Ovary (tissue), 9 donors: Measurements from ENCODE around the gene MAPK1. TPM values are rescaled to one million over a fixed set of nuclear protein-coding genes. Genes with fewer than 3 reads are reported as not detected.
"Not testable (repeated sequence)": the region's sequence is repeated elsewhere in the genome, so short reads cannot be mapped to it uniquely, and the experiment has no call there.

Source experiments
- DNase-seq, 5 donors: peaks; one replicate each; pipeline ENCODE4 v3.0.0-alpha.2; 2019 to 2020
- H3K27ac ChIP-seq, 2 donors: fragments of 200-600 bp; one replicate each; pipeline versions ENCODE4 v1.5.1 to v1.8.0; 2019 to 2022
- H3K27me3 ChIP-seq: fragments of 200-600 bp; one replicate; pipeline ENCODE4 v1.8.0; 2022
- H3K36me3 ChIP-seq: fragments of 200-600 bp; sonication (generic); one replicate; pipeline ENCODE4 v1.5.1; 2019
- H3K4me1 ChIP-seq: one replicate; pipeline ENCODE4 v1.8.1; 2013; ENCODE audit warnings: mild to moderate bottlenecking, moderate library complexity; ENCODE audit not compliant: insufficient read depth
- H3K4me3 ChIP-seq: fragments of 200-600 bp; sonication (generic); one replicate; pipeline ENCODE4 v1.5.1; 2017
- H3K9me3 ChIP-seq, 2 donors: fragments of 200-600 bp in 1 of 2; sonication (generic) in 1 of 2; one replicate each; pipeline versions ENCODE4 v1.5.1 to v1.8.1; 2013 to 2019; ENCODE audit warnings: mild to moderate bottlenecking in 1 of 2, moderate library complexity in 1 of 2
- EP300 ChIP-seq: sonication (generic); formaldehyde crosslinking; IDR thresholded peaks from one replicate; pipeline ENCODE4 v1.6.1; 2017; ENCODE audit warnings: antibody characterized with exemption
- POLR2A ChIP-seq: fragments of 450-650 bp; IDR thresholded peaks from one replicate; pipeline ENCODE4 v1.6.1; 2017; ENCODE audit warnings: antibody characterized with exemption, mild to moderate bottlenecking, moderate library complexity
- WGBS, 3 donors: extraction: QIAGEN DNeasy Blood & Tissue Kit in 1 of 3; methylation state at CpG; one replicate each; pipeline versions ENCODE4 v1.1.5 to v1.1.7; 2013 to 2017; 5-methylcytosine and 5-hydroxymethylcytosine counted together
- intact Hi-C, 4 donors: fragments of 100-400 bp; cut with DNase I; formaldehyde crosslinking; loops; one replicate each; pipeline versions ENCODE4 v1.11.0 to v1.15.1; 2022 to 2023
- polyA plus RNA-seq, 2 donors: library from polyadenylated mRNA; stranded (reverse); fragments of 200-250 nt in 1 of 2; fragments of 350-450 nt in 1 of 2; fragmentation: Illumina TruSeq in 1 of 2; extraction: RNeasy Lipid Tissue Mini Kit (QIAGEN cat#74804) in 1 of 2; gene quantifications; one replicate each; pipeline ENCODE4 v1.2.3, GENCODE V29; 2013 to 2014
- total RNA-seq, 7 donors: library from RNA; depleted of rRNA in 2 of 7; stranded (reverse); fragments of >200 nt in 2 of 7; fragmentation: NEBNext Ultra II Directional in 3 of 7; extraction: Animal tissue kit (Norgen Biotek cat#: 25700) in 3 of 7; gene quantifications; one replicate each; pipeline versions ENCODE4 v1.1.0 to v1.2.4, GENCODE V29; 2016 to 2023
- TF ChIP-seq, protein P1 (sequence below), 3 donors: fragments of 450-650 bp in 2 of 3; fragments of 200-600 bp in 1 of 3; IDR thresholded peaks; one replicate each; pipeline versions ENCODE4 v1.5.1 to v1.8.0; 2016 to 2022; ENCODE audit warnings: antibody characterized with exemption in 3 of 3, mild to moderate bottlenecking in 1 of 3
- donor health status: DM: no; HTN: no; CAD: no; lungs with moderate emphysema.
- donor health status: DM: no; HTN: no; CAD: no.
- donor health status: Bipolar disorder and iron deficiency.
- donor health status: DM: yes; HTN: yes; CAD: no.
- donor health status: DM: no; HTN: no; CAD: no.
- donor health status: DM: yes; HTN: yes; CAD: no.

Gene MAPK1
- total and polyA plus RNA-seq, 9 donors = 12.3 to 125 (median 98.1) TPM

DNA sequence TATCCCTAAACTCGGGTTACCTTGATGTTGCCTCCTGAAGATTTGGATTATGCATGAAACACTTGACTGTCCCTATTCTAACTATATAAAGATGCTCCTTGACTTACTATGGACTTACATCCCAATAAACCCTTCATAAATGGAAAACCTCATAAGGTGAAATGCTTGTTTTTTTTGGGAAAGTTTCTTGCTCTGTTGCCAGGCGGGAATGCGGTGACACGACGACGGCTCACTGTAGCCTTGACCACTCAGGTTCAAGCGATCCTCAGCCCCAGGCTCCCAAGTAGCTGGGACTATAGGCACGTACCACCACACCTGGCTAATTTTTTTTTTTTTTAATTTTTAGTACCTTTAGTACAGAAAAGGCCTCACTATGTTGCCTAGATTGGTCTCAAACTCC is 10.6 kb downstream of the MAPK1 start:
- no peak overlapping the region for H3K27ac ChIP-seq
- 89 to 92% (median 92%) methylated on average over 8 of the region's 8 CpGs for WGBS, 3 donors
- no peak for TF ChIP-seq POLR2A
- TF ChIP-seq, protein P1, sequence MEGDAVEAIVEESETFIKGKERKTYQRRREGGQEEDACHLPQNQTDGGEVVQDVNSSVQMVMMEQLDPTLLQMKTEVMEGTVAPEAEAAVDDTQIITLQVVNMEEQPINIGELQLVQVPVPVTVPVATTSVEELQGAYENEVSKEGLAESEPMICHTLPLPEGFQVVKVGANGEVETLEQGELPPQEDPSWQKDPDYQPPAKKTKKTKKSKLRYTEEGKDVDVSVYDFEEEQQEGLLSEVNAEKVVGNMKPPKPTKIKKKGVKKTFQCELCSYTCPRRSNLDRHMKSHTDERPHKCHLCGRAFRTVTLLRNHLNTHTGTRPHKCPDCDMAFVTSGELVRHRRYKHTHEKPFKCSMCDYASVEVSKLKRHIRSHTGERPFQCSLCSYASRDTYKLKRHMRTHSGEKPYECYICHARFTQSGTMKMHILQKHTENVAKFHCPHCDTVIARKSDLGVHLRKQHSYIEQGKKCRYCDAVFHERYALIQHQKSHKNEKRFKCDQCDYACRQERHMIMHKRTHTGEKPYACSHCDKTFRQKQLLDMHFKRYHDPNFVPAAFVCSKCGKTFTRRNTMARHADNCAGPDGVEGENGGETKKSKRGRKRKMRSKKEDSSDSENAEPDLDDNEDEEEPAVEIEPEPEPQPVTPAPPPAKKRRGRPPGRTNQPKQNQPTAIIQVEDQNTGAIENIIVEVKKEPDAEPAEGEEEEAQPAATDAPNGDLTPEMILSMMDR (IDR thresholded peaks at IDR 0.05) = no peak
- TF ChIP-seq EP300 = no peak
- no peak overlapping the region for H3K4me3 ChIP-seq
- H3K27me3 ChIP-seq = no peaks in the 10 kb centered on the region
- intact Hi-C loops = no loop called here
- H3K4me1 ChIP-seq = peaks cover 13% of the 10 kb centered on the region
- H3K9me3 ChIP-seq = no peaks in the 10 kb centered on the region
- DNase-seq = no peak
- no peaks in the 10 kb centered on the region for H3K36me3 ChIP-seq

DNA sequence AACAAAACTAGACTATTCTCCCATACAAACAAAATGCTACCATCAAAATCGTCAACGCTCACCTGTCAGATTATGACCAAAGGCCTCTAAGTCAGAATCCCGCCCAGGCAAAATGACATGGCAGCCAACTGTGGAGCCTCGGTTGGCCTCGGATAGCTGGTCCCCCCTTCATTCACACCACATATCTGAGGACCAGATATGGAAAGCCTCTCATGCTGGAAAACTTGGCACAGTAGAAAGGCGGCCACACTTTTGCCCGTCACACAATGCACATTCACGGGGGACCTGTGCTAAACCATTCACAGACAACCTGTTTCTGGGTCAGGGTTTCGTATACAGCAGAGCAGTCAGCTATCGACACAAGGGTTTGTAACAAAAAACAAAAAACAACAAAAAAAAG is 11.2 kb downstream of the MAPK1 start:
- Histone ChIP-seq H3K36me3 (no peaks in the 10 kb centered on the region), H3K4me1 (peaks cover 9% of the 10 kb centered on the region), H3K27me3 (no peaks in the 10 kb centered on the region), H3K9me3 (no peaks in the 10 kb centered on the region), H3K4me3 (no peak overlapping the region), H3K27ac (no peak overlapping the region)
- TF ChIP-seq, protein P1 (IDR thresholded peaks at IDR 0.05) = no peak
- TF ChIP-seq POLR2A (no peak), EP300 (no peak)
- 87 to 95% (median 87%) methylated on average over 10 of the region's 10 CpGs for WGBS, 3 donors
- intact Hi-C loops = no loop called here
- no peak for DNase-seq

DNA sequence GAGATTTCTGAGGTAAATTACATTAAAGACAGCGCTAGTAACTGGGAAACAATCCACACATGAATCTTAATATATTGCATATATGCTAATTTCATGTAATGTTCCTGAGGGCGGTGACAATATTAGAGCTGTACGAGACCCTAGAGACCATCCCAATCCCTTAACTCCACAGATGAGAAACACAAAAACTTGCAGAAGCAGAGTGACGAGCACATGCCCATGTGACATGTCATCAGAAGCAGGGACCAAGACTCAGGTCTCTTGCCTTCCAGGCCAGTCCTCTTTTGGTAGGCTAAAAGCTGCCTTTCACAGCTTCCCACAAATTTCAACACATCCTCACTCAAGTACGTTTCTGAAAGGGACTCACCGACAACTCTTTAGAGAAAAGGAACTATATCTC is 11.8 kb downstream of the MAPK1 start:
- intact Hi-C loops = no loop called here
- no peaks in the 10 kb centered on the region for H3K9me3 ChIP-seq
- WGBS, 3 donors = 84 to 87% (median 87%) methylated on average over 6 of the region's 6 CpGs
- DNase-seq = no peak
- H3K4me1 ChIP-seq = peaks cover 8% of the 10 kb centered on the region
- no peaks in the 10 kb centered on the region for H3K27me3 ChIP-seq
- no peaks in the 10 kb centered on the region for H3K36me3 ChIP-seq
- H3K27ac ChIP-seq = no peak overlapping the region
- H3K4me3 ChIP-seq = no peak overlapping the region
- TF ChIP-seq EP300 (no peak), POLR2A (no peak)
- TF ChIP-seq, protein P1 (IDR thresholded peaks at IDR 0.05) = no peak

DNA sequence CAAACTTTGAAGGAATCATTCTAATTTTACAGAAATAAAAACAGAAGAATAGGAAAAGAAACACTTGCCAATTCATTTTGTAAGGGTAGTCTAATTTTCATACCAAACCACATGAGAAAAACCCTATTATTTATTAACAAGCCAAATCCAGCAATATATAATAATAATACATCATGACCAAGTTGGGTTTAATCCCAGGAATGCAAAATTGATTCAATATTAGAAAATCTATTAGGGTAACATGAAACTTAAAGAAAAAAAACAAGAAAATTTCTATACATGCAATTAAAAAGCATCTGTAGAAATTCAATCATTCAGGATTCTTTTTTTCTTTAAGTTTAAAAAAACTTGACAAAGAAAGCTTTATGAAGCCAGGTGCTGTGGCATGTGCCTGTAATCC is 16.8 kb downstream of the MAPK1 start:
- intact Hi-C loops = no loop called here
- Histone ChIP-seq H3K36me3 (no peaks in the 10 kb centered on the region), H3K4me3 (no peak overlapping the region), H3K9me3 (no peaks in the 10 kb centered on the region), H3K4me1 (peaks cover 11% of the 10 kb centered on the region), H3K27ac (no peak overlapping the region), H3K27me3 (no peaks in the 10 kb centered on the region)
- no peak for TF ChIP-seq POLR2A
- TF ChIP-seq, protein P1 (IDR thresholded peaks at IDR 0.05) = no peak
- TF ChIP-seq EP300 = no peak
- no peak for DNase-seq

DNA sequence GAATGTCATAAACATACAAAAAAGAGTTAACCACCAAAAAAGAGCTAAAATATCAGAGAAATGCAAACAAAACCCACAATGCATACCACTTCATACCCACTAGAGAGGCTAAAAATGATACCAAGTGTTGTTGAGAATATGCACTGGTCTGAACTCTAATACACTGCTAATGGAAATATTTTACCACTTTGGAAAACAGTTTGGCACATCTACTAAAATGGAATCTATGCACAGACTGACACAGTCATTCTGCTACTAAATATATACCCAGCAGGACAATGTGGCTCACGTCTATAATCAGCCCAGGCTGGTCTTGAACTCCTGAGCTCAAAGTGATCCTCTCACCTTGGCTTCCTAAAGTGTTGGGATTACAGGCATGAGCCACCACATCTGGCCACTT is 18.0 kb downstream of the MAPK1 start:
- Histone ChIP-seq H3K27me3 (no peaks in the 10 kb centered on the region), H3K4me3 (no peak overlapping the region), H3K4me1 (peaks cover 11% of the 10 kb centered on the region), H3K27ac (no peak overlapping the region), H3K9me3 (no peaks in the 10 kb centered on the region), H3K36me3 (no peaks in the 10 kb centered on the region)
- intact Hi-C loops = no loop called here
- no peak for DNase-seq
- 9 to 20% (median 13%) methylated on average over 1 of the region's 1 CpG for WGBS, 3 donors
- TF ChIP-seq, protein P1 (IDR thresholded peaks at IDR 0.05) = no peak
- TF ChIP-seq POLR2A (no peak), EP300 (no peak)

DNA sequence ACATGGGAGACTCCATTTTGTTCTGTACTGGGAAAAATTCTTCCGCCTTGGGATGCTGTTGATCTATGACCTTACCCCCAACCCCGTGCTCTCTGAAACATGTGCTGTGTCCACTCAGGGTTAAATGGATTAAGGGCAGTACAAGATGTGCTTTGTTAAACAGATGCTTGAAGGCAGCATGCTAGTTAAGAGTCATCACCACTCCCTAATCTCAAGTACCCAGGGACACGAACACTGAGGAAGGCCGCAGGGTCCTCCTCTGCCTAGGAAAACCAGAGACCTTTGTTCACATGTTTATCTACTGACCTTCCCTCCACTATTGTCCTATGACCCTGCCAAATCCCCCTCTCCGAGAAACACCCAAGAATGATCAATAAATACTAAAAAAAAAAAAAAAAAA is 19.4 kb downstream of the MAPK1 start:
- WGBS, 3 donors = 73 to 87% (median 80%) methylated on average over 5 of the region's 5 CpGs
- DNase-seq, H3K4me3 ChIP-seq, H3K36me3 ChIP-seq, H3K27me3 ChIP-seq, H3K9me3 ChIP-seq, intact Hi-C loops, H3K27ac ChIP-seq: not testable (repeated sequence)
- peaks cover 12% of the 10 kb centered on the region for H3K4me1 ChIP-seq
